GM18526 (cell line): ENCODE data around the gene HOGA1.

Experiments used
- POLR2A ChIP-seq: IDR thresholded peaks from 3 replicates; pipeline ENCODE4 v1.6.1; 2011; ENCODE audit not compliant: insufficient read length; ENCODE audit errors: extremely low read depth

The HOGA1 gene

DNA sequence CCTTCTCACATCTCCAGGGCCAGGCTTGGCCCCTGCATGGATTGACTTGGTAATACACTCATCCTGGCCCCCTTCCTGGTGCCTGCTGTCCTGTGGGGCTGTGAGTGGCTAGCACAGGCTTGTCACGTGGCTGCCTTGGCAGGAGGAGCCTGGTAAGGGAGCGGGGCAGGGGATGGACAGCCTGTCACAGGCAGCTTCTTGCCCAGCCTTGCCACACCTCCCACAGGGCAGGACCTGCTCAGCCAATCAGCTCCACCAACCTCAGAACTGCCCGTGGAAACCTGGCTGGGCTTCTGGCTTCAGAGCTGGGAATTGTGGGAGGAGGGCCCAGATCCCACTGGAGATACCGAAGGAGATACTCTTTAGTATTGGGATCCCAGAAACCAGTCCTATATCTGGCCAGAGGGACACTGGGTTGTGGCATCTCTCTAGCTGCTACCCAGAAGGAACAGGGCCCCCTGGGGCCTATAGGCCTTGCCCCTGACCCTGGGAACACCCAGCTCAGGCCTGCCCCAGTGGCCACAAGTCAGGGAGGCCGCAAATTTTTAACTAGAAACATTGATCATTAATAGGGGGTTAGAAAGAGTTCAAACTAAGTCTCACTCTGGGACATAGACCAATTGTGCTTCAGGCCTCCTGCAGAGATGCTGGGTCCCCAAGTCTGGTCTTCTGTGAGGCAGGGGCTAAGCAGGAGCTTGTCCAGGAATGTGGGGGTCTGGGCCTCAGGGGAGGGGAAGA lies at the start of gene HOGA1:
TSS of gene HOGA1 (plus strand) at position 330 of the 738 bp plus-strand sequence. CDS start at position 645, 315 bp downstream.
- no peak for TF ChIP-seq POLR2A

DNA sequence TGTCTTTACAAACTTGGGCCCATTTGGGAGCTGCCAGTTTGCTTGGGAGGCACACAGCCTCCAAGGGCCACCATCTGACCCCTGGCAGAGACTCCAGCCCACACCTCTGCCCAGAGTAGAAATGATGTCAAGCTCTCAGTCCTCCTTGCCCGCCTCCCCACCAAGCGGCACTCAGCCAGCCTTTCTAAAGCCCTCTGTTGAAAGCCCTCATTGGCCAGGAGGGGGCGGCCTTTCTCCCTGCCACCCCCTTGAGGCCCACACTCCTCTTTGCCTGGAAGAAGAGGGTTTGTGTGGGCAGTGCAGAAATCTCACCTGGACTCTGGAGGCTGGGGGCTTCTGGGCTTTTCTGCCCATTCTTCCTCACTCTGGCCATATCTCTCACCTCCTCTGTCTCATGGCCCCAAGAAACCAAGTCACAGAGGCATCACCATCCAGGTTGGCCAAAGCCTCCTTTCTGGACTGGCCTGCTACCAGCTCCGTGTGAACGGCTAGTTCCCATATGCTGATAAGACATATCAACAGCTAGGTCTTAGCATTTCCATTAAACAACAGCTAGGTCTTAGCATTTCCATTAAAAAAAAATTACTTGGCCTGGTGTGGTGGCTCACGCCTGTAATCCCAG lies 49.3 kb upstream of the HOGA1 start:
- no peak for TF ChIP-seq POLR2A

DNA sequence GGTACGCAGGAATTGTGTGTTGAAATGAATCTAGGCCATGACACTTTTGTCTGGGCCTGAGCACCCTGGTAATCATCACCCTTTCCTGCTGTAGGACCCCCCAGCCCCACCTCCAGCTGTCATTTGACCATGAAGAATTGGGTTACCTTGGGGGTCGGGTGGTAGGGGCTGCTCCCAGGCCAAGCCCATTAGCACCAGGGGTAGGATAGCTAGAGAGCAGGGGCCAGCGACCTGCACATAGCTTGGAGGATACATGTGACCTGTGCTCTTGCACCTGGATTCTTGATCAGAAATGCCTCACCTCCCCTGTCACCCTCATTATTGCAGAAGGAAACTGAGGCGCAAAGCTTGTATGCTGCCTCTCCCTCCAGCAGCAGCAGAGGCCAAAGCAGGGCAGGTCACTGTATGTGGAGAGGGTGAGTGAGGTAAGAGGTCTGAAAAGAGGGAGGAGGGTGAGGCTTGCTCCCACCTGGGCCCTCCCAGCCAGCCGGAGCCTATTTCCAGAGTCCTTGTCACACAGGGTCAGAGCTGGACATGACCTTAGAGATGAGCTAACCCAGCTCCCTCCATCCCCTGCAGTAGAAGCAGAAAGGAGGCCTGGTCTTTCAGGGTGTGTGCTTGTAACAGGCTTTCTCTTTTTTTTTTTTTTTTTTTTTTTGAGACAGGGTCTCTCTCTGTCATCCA lies 46.9 kb upstream of the HOGA1 start:
- TF ChIP-seq POLR2A, result no peak

DNA sequence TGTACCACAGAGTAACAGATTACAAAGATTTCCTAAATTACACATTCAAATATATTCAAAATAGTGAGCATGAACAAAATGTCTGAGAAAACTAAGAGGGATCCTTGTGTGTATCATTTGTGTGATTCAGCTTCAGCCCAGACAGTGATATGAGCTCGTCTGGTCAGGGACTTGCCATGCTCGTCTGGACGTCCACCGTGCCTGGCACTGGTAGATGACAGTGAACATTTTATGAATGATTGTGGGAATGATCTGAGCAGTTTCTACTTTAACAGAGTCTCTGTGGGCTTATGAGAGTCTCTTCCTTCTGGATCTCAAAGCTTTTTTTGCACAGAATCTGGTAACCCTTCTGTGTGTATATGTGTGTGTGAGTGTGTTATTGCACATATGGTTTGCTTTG lies 45.8 kb upstream of the HOGA1 start:
- TF ChIP-seq POLR2A, result no peak

DNA sequence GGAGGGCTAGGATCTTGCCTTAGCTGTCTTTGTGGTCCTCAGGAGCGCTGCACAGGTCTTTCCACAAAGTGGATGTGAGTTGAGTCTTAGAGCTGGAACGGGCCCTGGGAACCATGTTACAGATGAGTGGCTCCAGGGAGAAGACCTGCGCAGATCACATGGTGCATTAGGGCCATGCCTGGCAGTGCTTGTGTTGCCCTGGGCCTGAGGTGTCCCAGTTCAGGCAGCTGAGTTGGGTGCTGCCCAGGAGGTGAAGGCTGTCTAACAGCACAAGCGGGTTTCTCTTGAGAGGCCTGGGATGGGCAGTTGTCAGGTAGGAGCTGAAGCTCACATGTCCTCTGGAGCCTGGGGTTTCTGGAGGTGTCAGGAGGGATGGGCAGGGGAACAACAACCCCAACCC lies 45.4 kb upstream of the HOGA1 start:
- no peak for TF ChIP-seq POLR2A

DNA sequence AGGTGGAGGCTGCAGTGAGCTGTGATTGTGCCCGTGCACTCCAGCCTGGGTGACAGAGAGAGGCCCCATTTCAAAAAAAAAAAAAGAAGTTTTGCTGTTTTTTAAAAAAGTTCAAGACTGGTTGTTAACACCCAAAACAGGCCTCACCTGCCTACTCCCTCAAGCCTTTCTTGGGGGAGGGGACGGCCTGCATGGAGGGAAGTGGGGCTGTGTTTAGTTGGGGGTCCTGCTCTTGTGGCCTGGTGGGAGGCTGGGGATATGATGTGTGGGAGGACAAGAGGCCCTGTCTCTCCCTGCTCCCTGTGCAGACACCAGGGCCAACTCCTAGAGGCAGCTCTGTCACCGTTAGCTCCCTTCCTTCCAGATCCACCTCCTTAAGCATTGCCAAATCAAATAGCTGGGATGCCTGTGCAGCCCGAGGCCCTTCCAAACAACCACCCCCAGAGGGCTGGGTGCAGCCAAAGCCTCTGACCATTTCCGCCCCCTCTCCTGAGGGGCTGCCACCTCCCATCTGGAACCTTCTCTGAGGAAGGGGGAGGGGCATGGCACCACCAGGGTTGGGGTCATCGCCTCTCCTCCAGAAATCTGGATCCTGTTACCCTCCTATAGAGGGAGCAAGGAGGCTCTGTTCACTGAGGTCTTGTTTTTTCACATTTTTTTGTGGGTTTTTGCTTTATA lies 44.5 kb upstream of the HOGA1 start:
- no peak for TF ChIP-seq POLR2A

DNA sequence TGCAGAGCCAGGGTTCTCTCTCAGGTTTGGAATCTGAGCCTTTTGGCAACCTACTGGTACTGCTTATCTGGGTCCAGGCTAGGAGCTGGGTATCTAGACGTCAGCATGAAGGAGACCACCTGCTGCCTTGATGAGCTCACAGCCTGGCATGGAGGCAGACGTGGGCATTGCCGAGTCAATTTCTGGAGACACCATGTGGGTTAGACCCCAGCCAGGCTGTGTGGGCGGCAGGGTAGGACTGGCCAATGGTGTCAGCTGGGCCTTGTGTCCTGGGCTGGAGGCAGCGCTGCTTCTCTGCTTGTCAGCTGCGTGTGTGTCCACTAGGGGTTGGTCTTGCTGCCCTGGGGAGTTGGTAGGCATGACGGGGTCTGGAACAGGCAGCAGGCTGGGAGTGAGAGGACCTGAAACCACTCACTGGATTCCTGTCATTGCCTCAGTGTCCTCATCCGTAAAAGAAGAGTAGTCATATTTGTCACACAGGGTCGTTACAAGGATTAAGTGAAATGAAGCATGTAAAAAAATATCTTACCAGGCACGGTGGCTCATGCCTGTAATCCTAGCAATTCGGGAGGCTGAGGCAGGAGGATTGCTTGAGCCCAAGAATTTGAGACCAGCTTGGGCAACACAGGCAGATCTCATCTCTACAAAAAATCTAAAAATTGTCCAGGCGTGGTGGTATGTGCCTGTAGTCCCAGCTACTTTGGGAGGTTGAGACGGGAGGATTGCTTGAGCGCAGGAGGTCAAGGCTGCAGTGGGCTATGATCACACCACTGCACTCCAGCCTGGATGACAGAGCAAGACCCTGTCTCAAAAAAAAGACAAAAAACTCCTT lies 43.3 kb upstream of the HOGA1 start:
- TF ChIP-seq POLR2A, result no peak

DNA sequence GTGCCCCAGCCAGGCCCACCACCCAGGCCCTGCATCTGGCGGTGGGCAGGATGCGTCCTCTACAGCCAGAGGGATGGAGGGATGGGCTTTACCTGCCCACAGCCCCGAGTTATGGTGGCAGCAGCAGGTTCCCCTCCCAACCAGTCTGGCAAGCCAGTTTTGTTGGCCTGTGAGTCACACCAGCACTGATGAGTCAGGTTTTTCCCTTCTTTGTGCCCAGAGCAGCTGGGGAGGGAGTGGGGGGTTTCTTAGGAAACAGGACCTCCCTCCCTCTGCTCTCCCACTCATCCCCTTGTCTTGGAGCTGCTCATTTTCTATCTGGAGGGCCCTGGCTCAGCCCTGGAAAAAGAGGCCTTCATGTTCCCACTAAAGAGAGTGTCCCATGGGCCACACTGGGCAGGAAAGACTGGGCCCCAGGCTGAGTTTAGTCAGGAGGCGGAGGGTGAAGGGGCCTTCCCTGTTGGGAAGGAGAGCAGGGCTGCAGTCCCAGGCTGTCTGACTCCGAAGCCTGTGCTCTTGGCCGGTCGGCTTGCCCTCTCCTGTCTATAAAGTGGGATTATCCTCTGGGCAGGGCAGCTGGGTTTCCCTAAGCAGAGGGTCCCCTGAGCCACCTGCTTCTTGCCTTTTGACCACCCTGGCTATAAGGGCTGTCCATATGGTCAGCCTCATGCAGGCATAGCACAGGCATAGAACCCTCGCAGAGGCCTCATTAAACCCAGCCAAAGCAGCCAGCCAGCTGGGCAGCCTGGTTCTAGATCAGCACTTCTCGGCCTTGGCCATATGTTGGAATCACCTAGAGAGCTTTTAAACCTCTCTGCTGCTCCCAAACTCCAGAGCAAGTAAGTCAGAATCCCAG lies 41.8 kb upstream of the HOGA1 start:
- no peak for TF ChIP-seq POLR2A

DNA sequence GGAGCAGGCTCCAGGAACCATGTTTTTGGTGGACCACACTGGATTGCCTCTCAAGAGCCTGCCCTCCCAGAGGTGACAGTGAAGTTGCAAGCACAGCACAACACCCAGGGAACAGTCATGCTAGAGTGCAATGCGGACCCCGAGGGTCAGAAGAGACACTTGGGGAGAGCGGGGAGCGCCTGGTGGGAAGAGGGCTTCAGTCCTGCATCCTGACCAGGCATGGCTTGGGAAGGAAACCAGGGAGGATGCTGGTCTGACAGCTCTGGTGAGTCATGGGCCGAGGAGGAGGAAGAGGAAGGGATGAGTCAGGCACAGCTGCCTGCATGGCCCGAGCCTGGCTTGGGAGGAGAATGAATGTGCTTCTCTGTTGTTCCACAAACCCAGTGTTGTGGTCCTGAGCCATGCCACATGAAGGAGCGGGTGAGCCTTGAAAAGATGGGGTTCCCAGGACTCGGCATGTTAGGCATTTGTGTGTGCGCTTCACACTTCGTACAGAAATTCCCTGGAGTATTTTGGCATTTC lies 41.1 kb upstream of the HOGA1 start:
- no peak for TF ChIP-seq POLR2A

DNA sequence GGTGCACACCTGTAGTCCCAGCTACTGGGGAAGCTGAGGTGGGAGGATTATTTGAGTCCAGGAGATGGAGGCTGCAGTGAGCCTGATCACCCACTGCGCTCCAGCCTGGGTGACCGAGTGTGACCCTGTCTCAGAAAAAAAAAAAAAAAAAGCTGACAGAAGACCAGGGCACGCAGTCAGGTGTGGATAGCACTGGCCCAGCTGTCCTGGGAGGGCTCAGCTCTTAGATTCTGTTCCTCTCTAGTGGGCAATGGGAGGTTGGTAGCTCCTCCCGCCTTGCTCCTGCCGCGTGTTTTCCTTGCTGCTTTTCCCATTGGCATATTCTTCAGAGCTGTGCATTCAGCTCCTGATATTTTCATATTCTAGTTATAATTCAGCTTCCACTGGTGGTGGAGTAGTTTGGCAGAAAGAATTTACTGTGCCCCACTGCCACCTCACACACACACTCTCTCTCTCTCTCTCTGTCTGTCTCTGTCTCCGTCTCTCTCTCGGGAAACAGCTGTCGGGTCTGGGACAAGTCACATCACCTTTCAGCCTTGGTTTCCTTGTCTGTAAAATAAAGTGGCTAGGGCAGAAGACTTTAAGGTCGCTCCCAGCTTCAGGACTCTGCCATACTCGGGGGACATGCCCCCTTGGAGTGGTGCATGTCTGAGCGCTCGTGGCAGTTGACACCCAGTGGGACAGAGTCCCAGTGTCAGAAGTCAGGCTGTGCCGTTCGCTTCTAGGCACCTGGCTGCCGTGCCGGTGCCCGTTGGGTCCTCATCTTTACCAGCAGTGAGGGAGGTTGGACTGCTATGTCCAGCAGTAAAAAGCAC lies 37.5 kb upstream of the HOGA1 start:
- no peak for TF ChIP-seq POLR2A

DNA sequence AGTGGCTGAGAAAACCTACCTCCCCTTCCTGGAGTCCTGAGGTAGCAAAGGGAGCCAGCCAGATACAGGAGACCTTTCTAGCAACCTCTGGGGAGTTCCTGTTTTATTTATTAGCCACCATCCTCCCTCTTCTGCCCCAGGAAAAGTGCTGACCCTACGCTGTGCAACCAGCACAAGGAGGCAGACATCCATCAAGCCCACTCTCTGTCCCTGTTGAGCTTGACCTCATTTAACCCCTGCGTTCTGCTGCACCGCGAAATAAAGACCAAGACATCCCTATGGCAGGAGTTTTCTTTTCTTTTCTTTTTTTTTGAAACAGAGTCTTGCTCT lies 37.0 kb upstream of the HOGA1 start:
- TF ChIP-seq POLR2A, result no peak

DNA sequence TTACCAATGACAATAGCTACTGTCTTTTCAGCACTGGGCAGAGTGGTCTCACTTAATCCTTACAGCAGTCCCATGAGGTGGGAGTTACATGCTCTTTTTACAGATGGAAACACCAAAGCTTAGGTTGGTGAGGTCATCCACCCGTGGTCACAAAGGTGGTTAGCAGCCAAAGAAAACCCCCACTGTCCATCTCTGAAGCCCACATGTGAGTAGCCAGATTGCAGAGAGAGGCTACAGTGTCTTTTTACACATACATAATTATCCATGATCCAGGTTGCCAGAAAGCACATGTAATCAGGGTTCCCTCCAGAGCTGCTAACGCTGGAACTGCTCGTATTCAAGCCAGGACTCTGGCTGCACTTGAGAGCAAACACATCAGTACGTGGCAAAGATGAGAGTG lies 36.2 kb upstream of the HOGA1 start:
- TF ChIP-seq POLR2A, result no peak

DNA sequence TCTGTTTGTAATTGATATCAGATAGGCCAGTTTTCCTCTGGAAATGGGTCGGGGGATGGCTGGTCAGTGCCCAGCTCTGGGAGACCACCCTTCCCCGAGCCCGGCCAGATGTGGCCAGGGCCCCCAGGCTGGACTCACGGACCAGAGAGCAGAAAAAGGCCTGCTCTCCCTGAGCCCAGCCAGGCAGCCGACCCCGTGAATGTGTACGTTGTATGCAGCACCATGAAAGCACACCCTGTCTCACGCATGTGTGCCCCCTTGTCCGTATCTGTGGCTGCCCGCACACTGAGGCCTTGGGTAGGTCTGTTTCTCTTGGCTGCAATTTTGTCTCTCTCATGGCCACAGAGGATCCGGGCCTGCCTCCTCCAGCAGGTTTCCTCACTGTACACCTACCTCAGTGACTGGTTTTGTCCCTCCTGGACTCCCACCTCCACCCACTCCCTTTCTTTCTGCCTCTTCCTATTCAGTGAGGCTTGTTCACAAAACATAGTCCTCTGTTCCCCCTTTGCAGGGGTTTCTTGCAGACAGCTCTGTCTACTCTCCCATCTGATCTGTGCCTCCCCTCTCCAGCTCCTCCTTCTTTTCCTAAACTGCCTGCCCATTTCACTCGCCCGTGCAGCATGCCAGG lies 35.2 kb upstream of the HOGA1 start:
- no peak for TF ChIP-seq POLR2A
